Measurements from ENCODE around the gene MRPS18B. TPM values are rescaled to one million over a fixed set of nuclear protein-coding genes. Genes with fewer than 3 reads are reported as not detected.

Gene MRPS18B
- total and polyA plus RNA-seq, 2 of the 13 experiments (the other 11 are each of a cell fraction or from before 2014, with no cell fraction given) = 125 to 131 TPM

- TF ChIP-seq KIAA2018 (CRISPR knock-in tag; IDR thresholded peaks at IDR 0.05; ENCODE audit: borderline replicate concordance) = no peak
- no peak for TF ChIP-seq MAFF (IDR thresholded peaks at IDR 0.05; ENCODE audit: low read depth, low read length)
- TF ChIP-seq MAFK (conservative IDR thresholded peaks at IDR 0.05 in 1 of 2, IDR thresholded peaks at IDR 0.05 in 1 of 2; ENCODE audit: low read length in 2 of 2) = no peak
- peak; percentile 96 for TF ChIP-seq SAP130 (CRISPR knock-in tag; IDR thresholded peaks at IDR 0.05; ENCODE audit: low read depth)
- no peak for TF ChIP-seq ZNF775 (CRISPR knock-in tag; IDR thresholded peaks at IDR 0.05; ENCODE audit: borderline replicate concordance)
- 0 out of 2 replicates have a peak, but pooled peaks have one; percentile 14 for TF ChIP-seq ZBTB14 (CRISPR knock-in tag; IDR thresholded peaks at IDR 0.05)
- peak; percentile 71; the same call in 1 of the 2 replicates for TF ChIP-seq TFAP4 (IDR thresholded peaks at IDR 0.05; ENCODE audit: borderline replicate concordance, low read depth)
- TF ChIP-seq PHB2 (IDR thresholded peaks at IDR 0.05; ENCODE audit: partially characterized antibody) = no peak
- 0 out of 2 replicates have a peak, but pooled peaks have one; percentile 65 for TF ChIP-seq ZNF850 (CRISPR knock-in tag; conservative IDR thresholded peaks at IDR 0.05)
- TF ChIP-seq ADNP (CRISPR knock-in tag; IDR thresholded peaks at IDR 0.05) = no peak
- TF ChIP-seq ZNF160 (CRISPR knock-in tag; IDR thresholded peaks at IDR 0.05) = peak; percentile 39; the same call in 1 of the 2 replicates
- TF ChIP-seq ETV5 (CRISPR knock-in tag; IDR thresholded peaks at IDR 0.05; ENCODE audit: borderline replicate concordance) = peak; percentile 77
- 0 out of 2 replicates have a peak, but pooled peaks have one; percentile 59 for TF ChIP-seq ZNF550 (CRISPR knock-in tag; IDR thresholded peaks at IDR 0.05; ENCODE audit: borderline replicate concordance)
- peak; percentile 90 for TF ChIP-seq ZNF543 (CRISPR knock-in tag; IDR thresholded peaks at IDR 0.05)
- TF ChIP-seq DNMT3B (CRISPR knock-in tag; conservative IDR thresholded peaks at IDR 0.05) = no peak; the same call in 1 of the 2 replicates
- no peak; the same call in 1 of the 2 replicates for TF ChIP-seq GZF1 (CRISPR knock-in tag; IDR thresholded peaks at IDR 0.05)
- TF ChIP-seq ZFP36 (IDR thresholded peaks at IDR 0.05; ENCODE audit: borderline replicate concordance, low read depth, low read length, partially characterized antibody) = no peak
- 0 out of 2 replicates have a peak, but pooled peaks have one; percentile 51 for TF ChIP-seq RBAK (CRISPR knock-in tag; IDR thresholded peaks at IDR 0.05)
- peak; percentile 19 for TF ChIP-seq JARID2 (CRISPR knock-in tag; IDR thresholded peaks at IDR 0.05; ENCODE audit: insufficient replicate concordance)
Observed at GRCh38 chr6:30626484-30627366, 9.1 kb downstream of the MRPS18B start, which contains the start of gene ATAT1 (continued).

Measured in HepG2 (cell line).